Measurements from ENCODE around the gene PTGFRN.

The PTGFRN gene

DNA sequence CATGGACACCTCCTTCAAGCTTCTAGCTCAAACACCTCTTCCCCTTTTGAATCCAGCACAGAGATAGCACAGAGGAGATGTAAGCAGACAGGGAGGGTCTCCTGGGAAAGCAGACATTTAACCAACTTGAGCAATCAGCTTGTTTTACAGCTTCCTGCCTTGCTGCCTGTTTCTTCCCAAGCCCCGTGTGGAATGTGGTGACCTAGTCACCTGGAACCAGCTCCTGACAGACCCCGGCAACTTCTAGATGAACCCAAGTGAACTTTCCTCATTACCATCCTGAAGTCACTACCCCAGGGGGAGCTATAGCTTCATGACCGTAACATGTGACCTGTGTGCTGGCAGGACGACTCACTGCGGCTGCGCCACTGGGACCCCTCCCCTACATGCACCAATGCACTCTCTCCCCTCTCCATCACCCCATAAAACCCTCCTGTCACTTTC lies 126.3 kb downstream of the PTGFRN start:
- Mint-ChIP-seq H3K4me1 (peaks cover 55% of the 10 kb centered on the region), H3K9me3 (no peaks in the 10 kb centered on the region), H3K36me3 (ENCODE audit: low read depth) (peaks cover 3% of the 10 kb centered on the region), H3K27me3 (ENCODE audit: low read depth) (no peaks in the 10 kb centered on the region), H3K27ac (peak overlapping the region; percentile 58 to 91 (median 63)), H3K4me3 (peak overlapping the region in 1 of 3 experiments; percentile 23)
- TF ChIP-seq, protein P1, sequence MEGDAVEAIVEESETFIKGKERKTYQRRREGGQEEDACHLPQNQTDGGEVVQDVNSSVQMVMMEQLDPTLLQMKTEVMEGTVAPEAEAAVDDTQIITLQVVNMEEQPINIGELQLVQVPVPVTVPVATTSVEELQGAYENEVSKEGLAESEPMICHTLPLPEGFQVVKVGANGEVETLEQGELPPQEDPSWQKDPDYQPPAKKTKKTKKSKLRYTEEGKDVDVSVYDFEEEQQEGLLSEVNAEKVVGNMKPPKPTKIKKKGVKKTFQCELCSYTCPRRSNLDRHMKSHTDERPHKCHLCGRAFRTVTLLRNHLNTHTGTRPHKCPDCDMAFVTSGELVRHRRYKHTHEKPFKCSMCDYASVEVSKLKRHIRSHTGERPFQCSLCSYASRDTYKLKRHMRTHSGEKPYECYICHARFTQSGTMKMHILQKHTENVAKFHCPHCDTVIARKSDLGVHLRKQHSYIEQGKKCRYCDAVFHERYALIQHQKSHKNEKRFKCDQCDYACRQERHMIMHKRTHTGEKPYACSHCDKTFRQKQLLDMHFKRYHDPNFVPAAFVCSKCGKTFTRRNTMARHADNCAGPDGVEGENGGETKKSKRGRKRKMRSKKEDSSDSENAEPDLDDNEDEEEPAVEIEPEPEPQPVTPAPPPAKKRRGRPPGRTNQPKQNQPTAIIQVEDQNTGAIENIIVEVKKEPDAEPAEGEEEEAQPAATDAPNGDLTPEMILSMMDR (IDR thresholded peaks at IDR 0.05; ENCODE audit: unreplicated experiment in 3 of 3) = no peak

DNA sequence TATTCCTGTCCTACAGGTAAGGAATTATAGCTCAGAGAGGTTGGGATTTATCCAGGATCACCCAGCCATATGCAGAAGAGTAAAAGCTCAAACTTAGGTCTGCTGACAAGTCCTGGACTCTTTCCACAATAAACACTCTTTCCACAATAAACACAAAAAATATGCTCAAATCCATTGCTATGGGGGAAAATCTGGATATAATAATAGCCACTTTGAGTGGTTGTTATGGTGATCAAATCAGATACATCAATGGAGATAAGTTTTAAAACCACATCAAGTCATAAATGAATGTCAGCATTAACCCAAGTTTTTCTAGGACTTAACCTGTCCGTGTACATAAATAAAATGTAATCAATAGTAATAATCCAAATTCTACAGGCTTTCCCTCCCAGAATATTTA lies 128.1 kb downstream of the PTGFRN start:
- no peaks in the 10 kb centered on the region for H3K27me3 Mint-ChIP-seq (ENCODE audit: low read depth)
- TF ChIP-seq, protein P1 (IDR thresholded peaks at IDR 0.05; ENCODE audit: unreplicated experiment in 3 of 3) = no peak

DNA sequence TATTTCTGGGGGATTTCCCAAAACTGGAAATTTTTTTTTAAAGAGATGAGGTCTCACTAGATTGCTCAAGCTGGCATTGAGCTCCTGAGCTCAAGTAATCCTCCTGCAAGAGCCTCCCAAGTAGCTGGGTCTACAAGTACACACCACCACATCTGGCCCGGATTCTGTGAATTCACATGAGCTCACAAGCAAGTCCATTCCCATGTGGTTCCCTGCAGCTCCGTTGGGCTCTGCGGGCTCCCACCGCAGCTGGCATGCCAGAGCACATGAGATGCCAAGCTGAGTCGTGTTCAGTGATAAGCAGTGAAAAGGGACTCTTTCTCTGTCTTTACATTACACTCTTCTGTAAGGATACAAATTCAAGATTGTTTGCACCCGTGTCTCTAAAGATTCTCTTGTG lies 128.5 kb downstream of the PTGFRN start:
- peaks cover 40% of the 10 kb centered on the region for H3K4me1 Mint-ChIP-seq
- H3K27ac Mint-ChIP-seq = no peak overlapping the region
- no peak overlapping the region for H3K4me3 Mint-ChIP-seq
- H3K36me3 Mint-ChIP-seq (ENCODE audit: low read depth) = peaks cover 10% of the 10 kb centered on the region
- H3K9me3 Mint-ChIP-seq = peaks cover 6% of the 10 kb centered on the region
- H3K27me3 Mint-ChIP-seq (ENCODE audit: low read depth) = no peaks in the 10 kb centered on the region
- TF ChIP-seq, protein P1 (IDR thresholded peaks at IDR 0.05; ENCODE audit: unreplicated experiment in 3 of 3) = no peak

More for the DNA sequence above, 128.1 kb downstream of the PTGFRN start:
- Mint-ChIP-seq H3K4me1 (peaks cover 45% of the 10 kb centered on the region), H3K36me3 (ENCODE audit: low read depth) (peaks cover 8% of the 10 kb centered on the region), H3K27ac (no peak overlapping the region), H3K4me3 (no peak overlapping the region), H3K9me3 (peaks cover 3% of the 10 kb centered on the region)
